Nephron progenitor cell (in vitro differentiated cells): ENCODE measurements around the gene HOTAIR.

Experiments
- DNase-seq: peaks from one replicate; pipeline ENCODE4 v3.0.0; 2021
- H3K27ac Mint-ChIP-seq: 2 replicates; pipeline ENCODE4 v1.8.0; 2021; ENCODE audit warnings: mild to moderate bottlenecking, moderate library complexity, mixed read lengths
- H3K27me3 Mint-ChIP-seq: 2 replicates; pipeline ENCODE4 v1.8.0; 2021; ENCODE audit warnings: mild to moderate bottlenecking, low read depth, mixed read lengths; ENCODE audit not compliant: poor library complexity
- H3K36me3 Mint-ChIP-seq: 2 replicates; pipeline ENCODE4 v1.8.0; 2021; ENCODE audit warnings: low read depth, mixed read lengths
- H3K4me1 Mint-ChIP-seq: 2 replicates; pipeline ENCODE4 v1.8.0; 2021; ENCODE audit warnings: mixed read lengths
- H3K4me3 Mint-ChIP-seq: 2 replicates; pipeline ENCODE4 v1.8.0; 2021; ENCODE audit warnings: mild to moderate bottlenecking, moderate library complexity, mixed read lengths
- H3K9me3 Mint-ChIP-seq: 2 replicates; pipeline ENCODE4 v1.8.0; 2021; ENCODE audit warnings: mild to moderate bottlenecking, moderate library complexity, mixed read lengths
- TF ChIP-seq, protein P1 (sequence below): fragments of 200-600 bp; sonication (generic); IDR thresholded peaks from 2 replicates; pipeline ENCODE4 v1.5.0; 2021; ENCODE audit warnings: antibody characterized with exemption

HOTAIR gene

DNA sequence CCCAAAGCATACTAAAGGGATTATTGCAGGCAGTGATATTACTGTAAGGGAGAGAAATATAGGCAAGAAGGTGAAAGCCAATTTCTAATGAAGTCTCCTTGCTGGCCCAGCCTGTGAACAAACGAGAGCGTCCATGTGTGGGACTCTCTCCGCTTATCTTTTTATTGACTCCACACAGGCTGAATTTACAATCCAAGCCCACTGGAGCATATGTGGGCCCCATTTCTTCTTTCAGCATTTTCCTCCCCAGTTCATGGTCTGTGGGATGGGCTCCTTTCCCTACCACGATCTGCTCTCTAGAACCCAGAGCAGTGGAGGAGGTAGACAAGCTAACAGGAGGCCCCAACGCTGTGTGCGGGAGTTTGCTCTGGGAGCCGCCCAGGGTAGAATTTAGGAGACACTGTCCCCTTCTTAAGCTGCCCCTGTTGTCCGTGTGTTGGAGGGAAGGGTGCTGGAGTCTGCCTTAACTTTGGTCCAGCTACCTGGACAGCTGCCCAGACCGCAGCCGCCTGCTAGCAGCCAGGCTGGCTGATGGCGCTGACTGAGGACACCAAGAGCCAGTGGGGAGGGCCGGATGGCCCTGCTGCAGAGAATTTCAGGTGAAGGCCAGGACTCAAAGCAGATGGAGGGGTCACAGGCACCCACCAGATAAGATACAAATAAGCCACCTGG lies 5.0 kb downstream of the HOTAIR start:
- H3K27ac Mint-ChIP-seq, result no peak overlapping the region
- no peaks in the 10 kb centered on the region for H3K9me3 Mint-ChIP-seq
- H3K27me3 Mint-ChIP-seq, result peaks cover 99% of the 10 kb centered on the region
- H3K4me3 Mint-ChIP-seq, result no peak overlapping the region
- DNase-seq, result no peak
- no peaks in the 10 kb centered on the region for H3K36me3 Mint-ChIP-seq
- peaks cover 41% of the 10 kb centered on the region for H3K4me1 Mint-ChIP-seq
- TF ChIP-seq, protein P1, sequence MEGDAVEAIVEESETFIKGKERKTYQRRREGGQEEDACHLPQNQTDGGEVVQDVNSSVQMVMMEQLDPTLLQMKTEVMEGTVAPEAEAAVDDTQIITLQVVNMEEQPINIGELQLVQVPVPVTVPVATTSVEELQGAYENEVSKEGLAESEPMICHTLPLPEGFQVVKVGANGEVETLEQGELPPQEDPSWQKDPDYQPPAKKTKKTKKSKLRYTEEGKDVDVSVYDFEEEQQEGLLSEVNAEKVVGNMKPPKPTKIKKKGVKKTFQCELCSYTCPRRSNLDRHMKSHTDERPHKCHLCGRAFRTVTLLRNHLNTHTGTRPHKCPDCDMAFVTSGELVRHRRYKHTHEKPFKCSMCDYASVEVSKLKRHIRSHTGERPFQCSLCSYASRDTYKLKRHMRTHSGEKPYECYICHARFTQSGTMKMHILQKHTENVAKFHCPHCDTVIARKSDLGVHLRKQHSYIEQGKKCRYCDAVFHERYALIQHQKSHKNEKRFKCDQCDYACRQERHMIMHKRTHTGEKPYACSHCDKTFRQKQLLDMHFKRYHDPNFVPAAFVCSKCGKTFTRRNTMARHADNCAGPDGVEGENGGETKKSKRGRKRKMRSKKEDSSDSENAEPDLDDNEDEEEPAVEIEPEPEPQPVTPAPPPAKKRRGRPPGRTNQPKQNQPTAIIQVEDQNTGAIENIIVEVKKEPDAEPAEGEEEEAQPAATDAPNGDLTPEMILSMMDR, result no peak

DNA sequence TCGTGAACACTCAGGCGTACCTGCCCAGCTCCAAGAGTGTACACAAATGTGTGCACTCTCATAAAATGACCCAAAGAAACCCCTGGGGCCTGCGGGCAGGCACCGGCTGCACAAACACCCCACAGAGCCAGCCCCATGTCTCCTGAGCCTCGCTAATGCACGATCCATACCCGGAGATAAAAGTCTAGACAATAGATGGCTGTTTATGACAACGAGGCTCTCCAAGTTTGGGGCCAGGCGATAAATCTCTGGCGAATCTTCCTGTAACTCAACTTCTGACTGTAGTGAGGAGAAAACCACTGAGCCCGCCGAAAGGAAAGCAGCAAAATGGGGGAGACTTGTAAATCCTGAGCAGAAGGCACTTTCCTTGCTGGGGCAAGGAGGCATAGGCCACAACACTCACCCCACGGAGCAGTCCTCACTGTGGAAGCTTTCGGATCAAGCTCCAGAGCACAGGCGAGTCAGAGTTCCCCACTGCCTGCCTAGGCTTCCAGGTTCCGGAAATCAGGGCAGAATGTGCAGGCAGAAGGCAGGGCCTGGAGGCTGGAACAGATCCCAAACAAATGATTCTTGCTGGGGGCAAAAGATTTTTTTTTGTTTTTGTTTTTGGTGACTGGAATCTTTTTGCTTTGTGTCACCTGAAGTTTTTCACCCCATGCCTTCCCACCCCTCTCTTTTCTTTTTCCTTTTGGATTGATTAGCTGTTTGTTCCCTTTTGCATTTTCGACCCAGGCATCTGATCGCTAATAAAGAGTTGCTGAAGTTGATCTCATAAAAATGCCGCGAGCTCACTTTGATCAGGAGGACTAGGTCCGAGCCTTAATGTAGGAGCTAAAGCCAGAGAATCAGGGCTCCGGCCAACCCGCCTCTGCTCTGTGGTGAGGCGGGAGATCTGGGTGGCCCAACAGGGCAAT lies 6.3 kb downstream of the HOTAIR start:
- Mint-ChIP-seq H3K4me1 (peaks cover 45% of the 10 kb centered on the region), H3K27ac (no peak overlapping the region), H3K9me3 (no peaks in the 10 kb centered on the region), H3K4me3 (peak overlapping the region; percentile 37), H3K36me3 (no peaks in the 10 kb centered on the region), H3K27me3 (peaks cover 100% of the 10 kb centered on the region)
- TF ChIP-seq, protein P1, result no peak
- no peak for DNase-seq

DNA sequence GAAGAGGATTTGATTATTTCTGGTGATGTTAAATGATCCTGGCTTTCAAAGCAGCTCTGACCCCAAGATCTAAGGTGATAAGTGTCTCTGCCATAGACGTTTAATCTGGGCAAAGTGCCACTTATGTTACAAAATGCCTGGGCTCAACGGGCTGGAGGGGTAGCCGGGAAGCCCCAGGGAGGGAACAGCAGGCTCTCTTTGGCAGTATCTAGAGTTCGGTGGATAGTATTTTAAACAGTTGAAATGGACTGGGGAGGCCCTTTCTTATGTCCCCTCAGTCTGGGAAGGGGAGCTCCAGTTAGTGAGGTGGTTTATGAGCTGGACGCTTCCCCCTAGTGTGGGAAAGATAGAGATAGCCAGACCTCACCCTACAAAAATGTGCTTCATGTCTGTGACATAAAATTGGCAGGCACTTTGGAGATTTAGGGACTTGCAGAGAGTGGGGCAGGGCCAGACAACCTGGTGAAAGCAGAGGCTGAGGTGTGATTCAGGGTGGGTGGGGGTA lies 7.3 kb downstream of the HOTAIR start:
- Mint-ChIP-seq H3K27me3 (peaks cover 100% of the 10 kb centered on the region), H3K4me3 (peak overlapping the region; percentile 8), H3K27ac (no peak overlapping the region), H3K9me3 (no peaks in the 10 kb centered on the region), H3K4me1 (peaks cover 36% of the 10 kb centered on the region), H3K36me3 (no peaks in the 10 kb centered on the region)
- no peak for DNase-seq
- TF ChIP-seq, protein P1, result no peak

DNA sequence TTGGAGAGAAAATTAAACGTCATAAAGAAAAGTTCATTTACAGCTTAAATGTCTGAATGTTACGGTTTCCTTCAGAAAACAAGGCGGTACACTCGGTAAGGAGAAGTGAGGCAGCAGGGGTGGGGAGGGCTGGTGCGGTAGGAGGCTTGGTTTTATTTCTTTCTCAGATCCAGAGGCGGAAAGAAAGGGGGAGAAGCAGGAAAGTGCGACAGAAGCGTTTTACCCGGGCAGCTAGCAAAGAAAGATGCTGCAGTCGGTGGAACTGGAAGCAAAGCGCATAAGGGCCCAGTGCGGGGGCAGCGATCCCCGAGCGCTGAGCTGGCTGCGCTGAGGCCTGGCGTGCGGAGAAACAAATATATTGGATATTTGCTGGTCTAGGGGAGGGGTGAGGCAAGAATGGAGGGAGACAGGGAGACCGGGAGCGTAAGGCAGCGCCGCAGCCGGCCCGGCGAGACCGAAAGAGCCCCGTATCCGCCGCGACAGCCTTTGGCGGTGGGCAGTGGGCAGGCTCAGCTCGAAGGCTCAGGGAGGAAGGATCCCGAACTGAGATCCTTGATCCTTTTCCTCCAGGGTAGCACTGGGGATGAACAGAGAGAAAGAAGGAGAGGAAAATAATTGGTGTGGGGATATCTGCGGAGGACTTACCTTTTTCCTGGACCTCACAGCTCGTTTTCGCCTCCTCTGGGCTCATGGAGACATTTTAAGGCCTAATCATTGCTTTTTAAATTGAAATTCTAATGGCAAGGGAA lies 8.2 kb downstream of the HOTAIR start:
- no peak for DNase-seq
- Mint-ChIP-seq H3K27ac (no peak overlapping the region), H3K27me3 (peaks cover 100% of the 10 kb centered on the region), H3K9me3 (no peaks in the 10 kb centered on the region), H3K36me3 (no peaks in the 10 kb centered on the region), H3K4me1 (peaks cover 32% of the 10 kb centered on the region), H3K4me3 (peak overlapping the region; percentile 52)
- TF ChIP-seq, protein P1, result no peak

DNA sequence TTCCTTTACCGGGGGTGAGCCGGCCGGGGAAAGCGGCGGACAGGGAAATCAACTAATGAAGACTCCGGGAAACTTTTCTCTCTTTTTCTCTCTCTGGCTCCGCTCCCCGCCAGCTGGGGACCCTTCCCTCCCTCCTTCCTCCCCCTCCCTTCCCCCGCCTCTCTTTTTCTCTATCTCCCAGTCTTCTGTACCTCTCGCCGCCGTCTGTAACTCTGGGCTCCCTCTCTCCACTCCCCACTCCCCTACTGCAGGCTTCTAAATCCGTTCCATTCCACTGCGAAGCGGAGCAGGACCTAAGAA lies 8.7 kb downstream of the HOTAIR start:
- Mint-ChIP-seq H3K9me3 (no peaks in the 10 kb centered on the region), H3K4me1 (peaks cover 32% of the 10 kb centered on the region), H3K36me3 (no peaks in the 10 kb centered on the region), H3K27ac (no peak overlapping the region), H3K4me3 (peak overlapping the region; percentile 52), H3K27me3 (peaks cover 100% of the 10 kb centered on the region)
- TF ChIP-seq, protein P1, result no peak
- no peak for DNase-seq
